ENCODE results near the gene SUSD4.

SUSD4 gene

DNA sequence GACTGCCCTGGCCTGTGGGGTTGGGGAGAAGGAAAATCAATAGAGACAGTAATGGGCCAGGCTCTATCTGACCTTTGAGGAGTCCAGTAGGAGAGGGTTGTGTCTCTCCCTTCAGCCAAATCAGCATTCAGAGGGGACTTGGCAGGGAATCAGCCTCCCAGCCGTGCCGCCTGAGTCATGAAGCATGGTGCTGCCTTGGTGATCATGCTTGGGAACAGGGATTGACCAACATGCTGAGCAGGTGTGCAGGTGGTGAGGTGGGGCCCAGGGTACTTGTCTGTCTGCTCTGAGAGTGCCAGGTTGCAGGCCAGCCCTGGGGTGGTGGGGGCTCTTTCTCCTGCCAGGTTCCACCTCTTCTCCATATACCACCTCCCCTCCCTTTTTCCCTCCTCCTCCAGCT lies 162.0 kb downstream of the SUSD4 start:
- TF ChIP-seq, protein P1, sequence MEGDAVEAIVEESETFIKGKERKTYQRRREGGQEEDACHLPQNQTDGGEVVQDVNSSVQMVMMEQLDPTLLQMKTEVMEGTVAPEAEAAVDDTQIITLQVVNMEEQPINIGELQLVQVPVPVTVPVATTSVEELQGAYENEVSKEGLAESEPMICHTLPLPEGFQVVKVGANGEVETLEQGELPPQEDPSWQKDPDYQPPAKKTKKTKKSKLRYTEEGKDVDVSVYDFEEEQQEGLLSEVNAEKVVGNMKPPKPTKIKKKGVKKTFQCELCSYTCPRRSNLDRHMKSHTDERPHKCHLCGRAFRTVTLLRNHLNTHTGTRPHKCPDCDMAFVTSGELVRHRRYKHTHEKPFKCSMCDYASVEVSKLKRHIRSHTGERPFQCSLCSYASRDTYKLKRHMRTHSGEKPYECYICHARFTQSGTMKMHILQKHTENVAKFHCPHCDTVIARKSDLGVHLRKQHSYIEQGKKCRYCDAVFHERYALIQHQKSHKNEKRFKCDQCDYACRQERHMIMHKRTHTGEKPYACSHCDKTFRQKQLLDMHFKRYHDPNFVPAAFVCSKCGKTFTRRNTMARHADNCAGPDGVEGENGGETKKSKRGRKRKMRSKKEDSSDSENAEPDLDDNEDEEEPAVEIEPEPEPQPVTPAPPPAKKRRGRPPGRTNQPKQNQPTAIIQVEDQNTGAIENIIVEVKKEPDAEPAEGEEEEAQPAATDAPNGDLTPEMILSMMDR (IDR thresholded peaks at IDR 0.05; ENCODE audit: insufficient read depth, low read length, missing control alignments) = no peak
- ChIA-PET POLR2A (no interaction called here), CTCF (no interaction called here)
- DNase-seq (ENCODE audit: low read depth, low spot score) = no peak
- no peak overlapping the region for H3K4me3 ChIP-seq (ENCODE audit: low read depth, low read length)

DNA sequence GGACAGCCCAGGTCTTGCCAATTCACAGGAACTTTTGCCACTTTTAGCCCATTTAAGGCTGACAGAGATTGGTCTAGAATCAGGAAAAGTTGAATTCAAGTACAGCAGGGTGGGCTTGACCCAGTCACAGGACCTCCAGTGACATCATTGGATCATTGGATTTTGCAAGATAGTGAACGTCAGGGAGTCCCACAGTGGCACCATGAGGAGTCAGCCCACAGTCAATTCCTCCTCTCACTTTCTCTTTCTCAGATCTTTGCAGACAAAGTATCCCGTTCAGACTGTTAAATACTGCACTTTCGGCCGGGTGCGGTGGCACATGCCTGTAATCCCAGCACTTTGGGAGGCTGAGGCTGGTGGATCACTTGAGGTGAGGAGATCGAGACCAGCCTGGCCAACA lies 163.1 kb downstream of the SUSD4 start:
- no peak for DNase-seq (ENCODE audit: low read depth, low spot score)
- ChIA-PET CTCF (no interaction called here), POLR2A (no interaction called here)
- H3K4me3 ChIP-seq (ENCODE audit: low read depth, low read length) = no peak overlapping the region
- TF ChIP-seq, protein P1 (IDR thresholded peaks at IDR 0.05; ENCODE audit: insufficient read depth, low read length, missing control alignments) = no peak

DNA sequence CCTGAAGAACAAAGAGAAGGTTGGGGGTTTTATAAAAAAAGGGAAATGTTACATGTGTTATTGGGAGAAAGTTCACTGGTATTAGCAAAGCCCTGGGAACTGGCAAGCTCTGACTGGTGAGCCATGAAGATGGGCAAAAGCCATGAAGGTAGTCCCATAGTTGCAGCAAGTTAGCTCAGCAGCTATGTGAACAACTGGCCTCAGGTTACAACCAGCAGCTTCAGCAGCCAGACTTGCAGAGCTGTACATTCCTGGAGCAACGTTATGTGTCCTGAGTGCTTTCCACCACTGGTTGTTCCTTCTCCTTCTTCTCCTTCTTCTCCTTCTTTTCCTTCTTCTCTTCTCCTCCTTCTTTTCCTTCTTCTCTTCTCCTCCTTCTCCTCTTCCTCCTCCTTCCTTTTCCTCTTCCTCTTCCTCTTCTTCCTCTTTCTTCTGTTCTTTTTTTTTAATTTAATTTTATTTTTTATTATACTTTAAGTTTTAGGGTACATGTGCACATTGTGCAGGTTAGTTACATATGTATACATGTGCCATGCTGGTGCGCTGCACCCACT lies 164.8 kb downstream of the SUSD4 start:
- no peak for DNase-seq (ENCODE audit: low read depth, low spot score)
- POLR2A ChIA-PET = no interaction called here
- TF ChIP-seq, protein P1 (IDR thresholded peaks at IDR 0.05; ENCODE audit: insufficient read depth, low read length, missing control alignments) = no peak
- H3K4me3 ChIP-seq (ENCODE audit: low read depth, low read length) = no peak overlapping the region
- CTCF ChIA-PET = no interaction called here

DNA sequence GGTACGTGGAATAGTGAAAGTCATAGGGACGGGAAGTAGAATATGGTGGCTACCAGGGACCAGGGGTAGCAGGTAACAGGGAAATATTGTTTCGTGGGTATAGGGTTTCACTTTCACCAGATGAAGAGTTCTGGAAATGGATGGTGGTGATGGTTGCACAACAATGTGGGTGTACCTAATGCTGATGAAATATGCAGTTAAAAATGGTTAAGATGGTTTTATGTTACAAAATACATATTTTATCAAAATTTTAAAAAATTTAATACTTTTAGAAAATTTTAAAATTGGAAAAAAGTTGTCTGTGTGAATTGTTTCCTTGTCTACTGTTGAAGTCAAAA lies 165.4 kb downstream of the SUSD4 start:
- TF ChIP-seq, protein P1 (IDR thresholded peaks at IDR 0.05; ENCODE audit: insufficient read depth, low read length, missing control alignments) = no peak
- no peak overlapping the region for H3K4me3 ChIP-seq (ENCODE audit: low read depth, low read length)
- POLR2A ChIA-PET = no interaction called here
- CTCF ChIA-PET = no interaction called here
- DNase-seq (ENCODE audit: low read depth, low spot score) = no peak

DNA sequence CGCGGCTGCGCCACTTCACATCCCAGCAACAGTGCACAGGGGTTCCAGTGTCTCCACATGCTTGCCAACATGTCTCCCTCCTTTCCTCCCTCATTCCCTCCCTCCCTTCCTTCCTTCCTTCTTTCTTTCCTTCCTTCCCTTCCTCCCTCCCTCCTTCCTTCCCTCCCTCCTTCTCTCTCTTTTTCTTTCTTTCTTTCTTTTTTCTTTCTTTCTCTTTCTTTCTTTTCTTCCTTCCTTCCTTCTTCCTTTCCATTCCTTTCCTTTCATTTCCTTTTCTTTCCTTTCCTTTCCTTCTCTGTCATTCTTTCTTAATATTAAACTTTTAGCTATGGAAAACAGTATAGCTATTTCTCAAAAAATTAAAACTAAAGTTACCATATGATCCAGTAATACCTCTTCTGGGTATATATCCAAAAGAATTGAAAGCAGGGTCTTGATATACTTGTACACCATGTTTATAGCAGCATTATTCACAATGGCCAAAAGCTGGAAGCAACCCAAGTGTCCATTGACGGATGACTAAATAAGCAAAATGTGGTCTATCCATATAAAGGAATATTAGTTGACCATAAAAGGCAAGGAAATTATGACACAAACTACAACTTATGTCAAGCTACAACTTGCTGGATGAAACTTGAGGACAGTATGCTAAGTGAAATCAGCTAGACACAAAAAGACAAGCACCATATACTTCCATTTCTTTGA lies 165.9 kb downstream of the SUSD4 start:
- ChIA-PET CTCF (no interaction called here), POLR2A (no interaction called here)
- no peak for DNase-seq (ENCODE audit: low read depth, low spot score)
- no peak overlapping the region for H3K4me3 ChIP-seq (ENCODE audit: low read depth, low read length)
- TF ChIP-seq, protein P1 (IDR thresholded peaks at IDR 0.05; ENCODE audit: insufficient read depth, low read length, missing control alignments) = no peak

DNA sequence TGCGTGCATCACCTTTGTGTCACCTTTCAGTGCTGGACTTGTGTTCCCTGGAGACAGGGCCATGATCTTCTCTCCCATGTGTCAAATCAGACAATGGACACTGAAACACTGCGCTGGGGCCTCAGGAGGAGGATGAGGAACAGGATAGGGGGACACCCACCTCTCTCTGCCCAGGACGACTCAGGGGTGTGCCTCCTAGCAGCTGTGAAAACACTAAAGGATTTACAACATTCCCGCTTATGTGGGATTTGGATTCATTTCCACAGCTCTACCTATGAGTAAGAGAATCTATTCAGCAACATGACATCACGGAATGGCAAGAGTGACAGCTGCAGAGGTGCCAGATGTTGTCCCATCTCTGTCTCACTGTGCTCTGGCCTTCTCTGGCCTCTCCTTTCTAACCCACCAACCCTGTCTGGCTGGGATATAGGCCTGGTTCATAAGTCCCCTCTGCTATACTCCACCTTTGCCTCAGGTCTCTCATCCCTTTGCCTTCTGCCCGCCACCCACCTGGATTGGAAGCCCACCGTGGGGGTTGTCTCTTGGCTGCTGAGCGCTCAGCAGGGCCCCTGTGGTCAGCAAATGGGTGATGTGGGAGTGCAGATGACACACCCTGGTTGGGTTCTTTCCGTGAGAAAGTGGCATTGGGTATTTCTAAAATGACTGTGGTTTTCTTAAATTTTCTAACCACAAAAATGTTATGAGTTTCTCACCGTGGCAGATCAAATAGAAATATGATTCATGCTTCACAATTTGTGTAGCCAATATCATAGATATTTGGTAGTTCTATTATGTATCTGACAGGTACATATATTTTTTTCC lies 173.9 kb downstream of the SUSD4 start:
- ChIA-PET CTCF (no interaction called here), POLR2A (no interaction called here)
- no peak for DNase-seq (ENCODE audit: low read depth, low spot score)
- H3K4me3 ChIP-seq (ENCODE audit: low read depth, low read length) = no peak overlapping the region
- TF ChIP-seq, protein P1 (IDR thresholded peaks at IDR 0.05; ENCODE audit: insufficient read depth, low read length, missing control alignments) = no peak

Measured in AG04449 (cell line).